PC-3 (cell line): Measurements from ENCODE around the gene SLC25A17. TPM values are rescaled to one million over a fixed set of nuclear protein-coding genes. Genes with fewer than 3 reads are reported as not detected.
A peak's percentile ranks its signal among the peaks of the same experiment; 100 is the strongest.

ENCODE experiments used
- ATAC-seq: fragments of 200-7000 bp; cut with Tn5 transposase; 2 replicates; pipeline ENCODE4 v1.9.1; 2020; ENCODE audit warnings: mild to moderate bottlenecking, moderate library complexity
- BruUV-seq: library from RNA; stranded (reverse); fragments of 400-500 nt; replicated peaks from 2 replicates; lab custom pipeline; 2021; lab: Mats Ljungman, UMichigan
- CTCF ChIA-PET: fragments of 300-600 bp; sonication (Branson Sonifier 250); formaldehyde crosslinking; loops from one replicate; lab custom pipeline; 2022; ENCODE audit warnings: antibody characterized with exemption; lab: Charles Lee
- POLR2A ChIA-PET: fragments of 300-600 bp; sonication (Branson Sonifier 250); formaldehyde crosslinking; loops from one replicate; lab custom pipeline; 2022; ENCODE audit warnings: antibody characterized with exemption; ENCODE audit not compliant: unreplicated experiment; lab: Charles Lee
- DNase-seq: peaks from one replicate; pipeline ENCODE4 v3.0.0-alpha.2; 2015
- H2AFZ ChIP-seq: fragments of 300-600 bp; sonication (generic); 2 replicates; pipeline ENCODE4 v1.6.0; 2016; ENCODE audit warnings: antibody characterized with exemption, low read length
- H3F3A ChIP-seq: fragments of 300-600 bp; sonication (generic); one replicate; pipeline ENCODE4 v1.6.0; 2017; ENCODE audit warnings: antibody characterized with exemption, low read length, control low read depth, mild to moderate bottlenecking; ENCODE audit not compliant: unreplicated experiment
- H3K27ac ChIP-seq: fragments of 300-600 bp; sonication (generic); 2 replicates; pipeline ENCODE4 v1.5.1; 2016; ENCODE audit warnings: mild to moderate bottlenecking, low read length
- H3K27me3 ChIP-seq: fragments of 300-600 bp; sonication (generic); 2 replicates; pipeline ENCODE4 v1.6.1; 2016; ENCODE audit warnings: low read length, mixed read lengths
- H3K36me3 ChIP-seq: fragments of 300-600 bp; sonication (generic); 2 replicates; pipeline ENCODE4 v1.6.1; 2016; ENCODE audit warnings: low read depth, mixed run types, low read length, mixed read lengths
- H3K4me1 ChIP-seq: fragments of 300-600 bp; sonication (generic); 2 replicates; pipeline ENCODE4 v1.5.1; 2016; ENCODE audit warnings: low read length; ENCODE audit not compliant: insufficient read depth
- H3K4me2 ChIP-seq: fragments of 300-600 bp; sonication (generic); 2 replicates; pipeline ENCODE4 v1.6.0; 2016; ENCODE audit warnings: low read length
- H3K4me3 ChIP-seq: fragments of 300-600 bp; sonication (generic); 2 replicates; pipeline ENCODE4 v1.5.1; 2016; ENCODE audit warnings: mild to moderate bottlenecking, low read length, mixed read lengths
- H3K79me2 ChIP-seq: fragments of 300-600 bp; sonication (generic); 2 replicates; pipeline ENCODE4 v1.6.1; 2017; ENCODE audit warnings: low read length, mixed read lengths
- H3K9ac ChIP-seq: fragments of 300-600 bp; sonication (generic); 2 replicates; pipeline ENCODE4 v1.6.0; 2016; ENCODE audit warnings: mild to moderate bottlenecking, low read length
- H3K9me2 ChIP-seq: fragments of 300-600 bp; sonication (generic); replicated peaks from 2 replicates; pipeline ENCODE4 v1.6.1; 2016; ENCODE audit warnings: mixed run types, low read length, mixed read lengths
- H3K9me3 ChIP-seq: fragments of 300-600 bp; sonication (generic); 2 replicates; pipeline ENCODE4 v1.6.1; 2016; ENCODE audit warnings: low read length, mixed read lengths
- H4K20me1 ChIP-seq: fragments of 300-600 bp; sonication (generic); 2 replicates; pipeline ENCODE4 v1.6.1; 2016; ENCODE audit warnings: low read length, mixed read lengths
- EZH2 ChIP-seq: fragments of 300-600 bp; sonication (generic); IDR thresholded peaks from one replicate; pipeline ENCODE4 v1.6.1; 2017; ENCODE audit warnings: antibody characterized with exemption, mild to moderate bottlenecking, low read length; ENCODE audit not compliant: unreplicated experiment
- EZH2phosphoT487 ChIP-seq: fragments of 300-600 bp; sonication (generic); IDR thresholded peaks from 2 replicates; pipeline ENCODE4 v1.6.1; 2018; ENCODE audit warnings: mild to moderate bottlenecking, antibody characterized with exemption, low read length, borderline replicate concordance
- intact Hi-C: fragments of 100-400 bp; cut with micrococcal nuclease; formaldehyde crosslinking; loops from 2 replicates; pipeline ENCODE4 v1.9.0; 2023
- total RNA-seq: library from RNA; depleted of rRNA; stranded (reverse); fragments of >200 nt; gene quantifications from 2 replicates; pipeline ENCODE4 v1.2.3, GENCODE V29; 2014
- TF ChIP-seq, protein P1 (sequence below): fragments of 300-600 bp; sonication (generic); conservative IDR thresholded peaks from 2 replicates; pipeline ENCODE4 v1.5.1; 2017; ENCODE audit warnings: antibody characterized with exemption, low read depth, mild to moderate bottlenecking, low read length

Gene SLC25A17
- total RNA-seq, 1 experiment from 2014 or later, result 18.3 TPM

DNA sequence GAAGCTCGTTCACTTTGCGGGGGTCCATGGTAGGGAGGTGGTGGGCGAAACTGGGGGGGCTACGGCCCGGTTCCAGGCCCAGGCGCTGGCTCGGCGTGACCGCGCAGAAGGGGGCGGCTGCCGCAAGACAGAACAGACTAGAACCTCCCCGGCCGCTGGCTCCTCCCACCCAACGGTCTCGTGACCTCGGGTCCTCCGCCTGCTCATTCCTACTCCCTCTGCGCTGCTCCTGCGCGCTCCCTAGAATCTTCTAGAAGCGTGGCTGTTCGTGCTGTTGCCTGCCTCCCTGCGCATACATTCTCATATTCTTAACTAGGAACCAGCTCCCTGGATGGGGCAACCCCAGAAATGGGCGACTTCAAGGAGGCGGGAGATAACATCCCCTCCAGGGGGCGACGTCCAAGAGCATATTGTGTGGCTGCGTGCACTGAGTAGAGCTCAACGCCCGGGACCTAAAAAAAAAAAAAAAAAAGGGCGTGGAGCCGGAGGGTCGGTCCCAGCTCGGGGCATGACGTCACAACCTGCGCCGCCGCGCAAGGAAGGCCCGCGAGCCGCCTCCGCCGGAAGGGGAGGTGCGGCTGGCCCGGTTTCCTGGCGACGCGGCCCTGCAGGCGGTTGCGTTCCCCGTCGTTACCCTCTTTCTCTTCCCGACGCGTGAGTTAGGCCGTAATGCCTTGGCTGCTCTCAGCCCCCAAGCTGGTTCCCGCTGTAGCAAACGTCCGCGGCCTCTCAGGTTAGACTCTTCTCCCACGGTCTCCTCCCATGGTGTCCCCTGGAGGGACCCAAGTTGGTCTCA is 37.6 kb upstream of the SLC25A17 start, which contains the start of the genes ST13 and XPNPEP3:
Gene ST13, minus strand, starts transcription at position 127 of the 796 bp plus-strand sequence. Its CDS starts 99 bp downstream, at position 28.
Gene XPNPEP3, plus strand, starts transcription at position 636 of the 796 bp plus-strand sequence. Its CDS starts 34 bp downstream, at position 670.
- peak within 1 kb of the TSS; percentile 95 for H3K4me2 ChIP-seq
- H3K79me2 ChIP-seq, result peaks cover 87% of the 10 kb centered on the region
- H3K27me3 ChIP-seq, result no peaks in the 10 kb centered on the region
- peaks cover 33% of the 10 kb centered on the region for H3K4me1 ChIP-seq
- ATAC-seq (peak; percentile 95), DNase-seq (peak; percentile 90)
- ChIA-PET POLR2A (interaction anchor here (0.5 to 0.7 kb wide), 6 partner anchors 15 to 222 kb away, joined by 3 to 34 read pairs (median 4); no protein-coding TSS in a partner anchor), CTCF (interaction anchor here (0.6 kb wide), 1 partner anchor 43 kb away, joined by 6 read pairs; no protein-coding TSS in a partner anchor)
- H4K20me1 ChIP-seq, result peaks cover 16% of the 10 kb centered on the region; the same call in 1 of the 2 replicates
- H3K9me3 ChIP-seq, result no peaks in the 10 kb centered on the region
- no TSS peak for BruUV-seq
- peaks cover 4% of the 10 kb centered on the region; the same call in 1 of the 2 replicates for H3K36me3 ChIP-seq
- no peaks in the 10 kb centered on the region for H3K9me2 ChIP-seq
- H3K27ac ChIP-seq, result peak within 1 kb of the TSS; percentile 96
- peak within 1 kb of the TSS; percentile 82 for H3K4me3 ChIP-seq
- no peak for TF ChIP-seq EZH2
- TF ChIP-seq, protein P1, sequence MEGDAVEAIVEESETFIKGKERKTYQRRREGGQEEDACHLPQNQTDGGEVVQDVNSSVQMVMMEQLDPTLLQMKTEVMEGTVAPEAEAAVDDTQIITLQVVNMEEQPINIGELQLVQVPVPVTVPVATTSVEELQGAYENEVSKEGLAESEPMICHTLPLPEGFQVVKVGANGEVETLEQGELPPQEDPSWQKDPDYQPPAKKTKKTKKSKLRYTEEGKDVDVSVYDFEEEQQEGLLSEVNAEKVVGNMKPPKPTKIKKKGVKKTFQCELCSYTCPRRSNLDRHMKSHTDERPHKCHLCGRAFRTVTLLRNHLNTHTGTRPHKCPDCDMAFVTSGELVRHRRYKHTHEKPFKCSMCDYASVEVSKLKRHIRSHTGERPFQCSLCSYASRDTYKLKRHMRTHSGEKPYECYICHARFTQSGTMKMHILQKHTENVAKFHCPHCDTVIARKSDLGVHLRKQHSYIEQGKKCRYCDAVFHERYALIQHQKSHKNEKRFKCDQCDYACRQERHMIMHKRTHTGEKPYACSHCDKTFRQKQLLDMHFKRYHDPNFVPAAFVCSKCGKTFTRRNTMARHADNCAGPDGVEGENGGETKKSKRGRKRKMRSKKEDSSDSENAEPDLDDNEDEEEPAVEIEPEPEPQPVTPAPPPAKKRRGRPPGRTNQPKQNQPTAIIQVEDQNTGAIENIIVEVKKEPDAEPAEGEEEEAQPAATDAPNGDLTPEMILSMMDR, result peak; percentile 22; the same call in 1 of the 2 replicates
- H3F3A ChIP-seq, result no peaks in the 10 kb centered on the region
- intact Hi-C loops, result no loop called here
- H3K9ac ChIP-seq, result peak within 1 kb of the TSS; percentile 98
- peak within 1 kb of the TSS; percentile 86 for H2AFZ ChIP-seq

DNA sequence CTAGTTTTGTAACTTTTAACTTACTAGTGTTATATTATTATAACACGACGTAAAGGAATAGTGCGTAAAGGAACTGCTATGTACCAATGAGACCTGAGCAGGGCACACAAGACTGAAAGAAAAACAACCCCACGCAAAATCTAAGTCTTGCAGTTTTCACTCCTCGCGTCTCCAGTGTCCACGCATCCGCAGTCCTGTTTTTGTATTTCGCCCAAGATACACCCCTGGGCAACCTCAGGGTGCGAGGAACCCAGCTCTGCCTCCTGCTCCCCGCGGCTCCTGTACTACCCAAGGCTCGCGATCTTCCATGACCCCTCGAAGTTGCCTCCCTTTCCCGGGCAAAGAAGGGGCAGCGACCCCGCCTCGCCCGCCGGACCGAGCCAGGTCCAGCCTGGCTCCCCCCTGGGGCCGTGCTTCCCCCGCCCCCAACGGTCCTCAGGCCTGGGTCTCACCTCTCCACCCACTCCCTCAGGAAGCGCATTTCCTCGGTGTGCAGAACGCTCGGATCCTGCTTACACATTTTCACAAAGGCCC is 36.9 kb upstream of the SLC25A17 start:
- intact Hi-C loops, result no loop called here
- ATAC-seq, result peak; percentile 25
- Histone ChIP-seq H3K27me3 (no peaks in the 10 kb centered on the region), H3K36me3 (peaks cover 4% of the 10 kb centered on the region; the same call in 1 of the 2 replicates), H3K4me1 (peaks cover 33% of the 10 kb centered on the region), H3K4me3 (peak overlapping the region; percentile 82), H4K20me1 (peaks cover 20% of the 10 kb centered on the region; the same call in 1 of the 2 replicates), H3K9me3 (no peaks in the 10 kb centered on the region), H2AFZ (peak overlapping the region; percentile 86), H3F3A (no peaks in the 10 kb centered on the region), H3K9me2 (no peaks in the 10 kb centered on the region), H3K27ac (peak overlapping the region; percentile 96), H3K9ac (peak overlapping the region; percentile 98), H3K4me2 (peak overlapping the region; percentile 95), H3K79me2 (peaks cover 94% of the 10 kb centered on the region)
- no peak for TF ChIP-seq EZH2
- no peak for TF ChIP-seq EZH2phosphoT487
- TF ChIP-seq, protein P1, result no peak
- CTCF ChIA-PET, result interaction anchor here (0.6 kb wide), 1 partner anchor 43 kb away, joined by 6 read pairs; no protein-coding TSS in a partner anchor
- POLR2A ChIA-PET, result interaction anchor here (0.5 to 0.6 kb wide), 2 partner anchors 15 to 165 kb away, joined by 4 to 34 read pairs; no protein-coding TSS in a partner anchor
- no peak for DNase-seq
- BruUV-seq, result TSS peak; percentile 36
